H9 (cell line): ENCODE measurements around the gene LRMDA. TPM values are rescaled to one million over a fixed set of nuclear protein-coding genes. Genes with fewer than 3 reads are reported as not detected.
A peak's percentile ranks its signal among the peaks of the same experiment; 100 is the strongest.

ENCODE experiments used
- DNase-seq: peaks from one replicate; pipeline ENCODE4 v3.0.0-alpha.2; 2017
- H2AFZ ChIP-seq: one replicate; pipeline ENCODE4 v1.6.1; 2013; ENCODE audit warnings: mild to moderate bottlenecking, low read length, control low read depth, moderate library complexity
- H2AK5ac ChIP-seq: 2 replicates; pipeline ENCODE4 v1.6.1; 2013; ENCODE audit warnings: low read length, control low read depth, mixed read lengths; ENCODE audit not compliant: insufficient read length
- H2BK120ac ChIP-seq: one replicate; pipeline ENCODE4 v1.6.1; 2013; ENCODE audit warnings: low read depth, mild to moderate bottlenecking, low read length, control low read depth, inconsistent platforms; ENCODE audit not compliant: poor library complexity, severe bottlenecking
- H2BK12ac ChIP-seq: 2 replicates; pipeline ENCODE4 v1.6.1; 2013; ENCODE audit warnings: low read length, control low read depth, mixed read lengths, low read depth; ENCODE audit not compliant: insufficient read length
- H2BK15ac ChIP-seq: 2 replicates; pipeline ENCODE4 v1.6.1; 2013; ENCODE audit warnings: low read depth, low read length, control low read depth
- H2BK20ac ChIP-seq: one replicate; pipeline ENCODE4 v1.6.1; 2013; ENCODE audit warnings: low read depth, mild to moderate bottlenecking, low read length, control low read depth, inconsistent platforms; ENCODE audit not compliant: poor library complexity, severe bottlenecking
- H2BK5ac ChIP-seq: 2 replicates; pipeline ENCODE4 v1.6.1; 2013; ENCODE audit warnings: low read length, control low read depth, mixed read lengths; ENCODE audit not compliant: insufficient read length
- H3K14ac ChIP-seq: 2 replicates; pipeline ENCODE4 v1.6.1; 2013; ENCODE audit warnings: low read length, control low read depth; ENCODE audit not compliant: insufficient read depth
- H3K18ac ChIP-seq: 2 replicates; pipeline ENCODE4 v1.6.1; 2013; ENCODE audit warnings: low read depth, mild to moderate bottlenecking, mixed read lengths, low read length, control low read depth; ENCODE audit not compliant: insufficient read length
- H3K23ac ChIP-seq: 2 replicates; pipeline ENCODE4 v1.6.1; 2013; ENCODE audit warnings: low read length, control low read depth, mixed read lengths, low read depth; ENCODE audit not compliant: insufficient read length
- H3K23me2 ChIP-seq: 2 replicates; pipeline ENCODE4 v1.6.1; 2013; ENCODE audit warnings: low read depth, mild to moderate bottlenecking, mixed read lengths, low read length, control low read depth; ENCODE audit not compliant: insufficient read length, poor library complexity, severe bottlenecking
- H3K27ac ChIP-seq: 2 replicates; pipeline ENCODE4 v1.5.1; 2013; ENCODE audit warnings: low read length, control low read depth, mixed read lengths, low read depth; ENCODE audit not compliant: insufficient read length
- H3K27me3 ChIP-seq: 2 replicates; pipeline ENCODE4 v1.6.1; 2013; ENCODE audit warnings: low read length, control low read depth, inconsistent platforms; ENCODE audit not compliant: insufficient read depth
- H3K4ac ChIP-seq: 2 replicates; pipeline ENCODE4 v1.6.1; 2013; ENCODE audit warnings: low read depth, mild to moderate bottlenecking, control low read depth, inconsistent platforms, low read length, moderate library complexity
- H3K4me1 ChIP-seq: 2 replicates; pipeline ENCODE4 v1.6.1; 2013; ENCODE audit warnings: low read length, control low read depth, inconsistent platforms; ENCODE audit not compliant: insufficient read depth
- H3K4me2 ChIP-seq: 2 replicates; pipeline ENCODE4 v1.6.1; 2013; ENCODE audit warnings: low read length, control low read depth, mixed read lengths; ENCODE audit not compliant: insufficient read length, insufficient read depth
- H3K56ac ChIP-seq: 2 replicates; pipeline ENCODE4 v1.6.1; 2013; ENCODE audit warnings: low read depth, mild to moderate bottlenecking, mixed read lengths, low read length, control low read depth; ENCODE audit not compliant: insufficient read length
- H3K79me1 ChIP-seq: 2 replicates; pipeline ENCODE4 v1.6.1; 2013; ENCODE audit warnings: low read depth, mild to moderate bottlenecking, moderate library complexity, low read length, control low read depth, inconsistent platforms; ENCODE audit not compliant: insufficient read depth, poor library complexity, severe bottlenecking
- H3K79me2 ChIP-seq: 2 replicates; pipeline ENCODE4 v1.6.1; 2013; ENCODE audit warnings: low read length, control low read depth, inconsistent platforms; ENCODE audit not compliant: insufficient read depth
- H3K9ac ChIP-seq: 2 replicates; pipeline ENCODE4 v1.6.1; 2013; ENCODE audit warnings: low read length, control low read depth, mixed read lengths; ENCODE audit not compliant: insufficient read length; ENCODE audit errors: extremely low read depth
- H3K9me3 ChIP-seq: one replicate; pipeline ENCODE4 v1.6.1; 2013; ENCODE audit warnings: low read depth, low read length, inconsistent platforms; ENCODE audit not compliant: control insufficient read depth
- H3T11ph ChIP-seq: one replicate; pipeline ENCODE4 v1.6.1; 2013; ENCODE audit warnings: mild to moderate bottlenecking, low read length, control low read depth, inconsistent platforms
- H4K20me1 ChIP-seq: one replicate; pipeline ENCODE4 v1.6.1; 2013; ENCODE audit not compliant: control insufficient read depth, insufficient read length, insufficient read depth
- H4K5ac ChIP-seq: 2 replicates; pipeline ENCODE4 v1.6.1; 2013; ENCODE audit warnings: low read depth, mild to moderate bottlenecking, mixed read lengths, low read length, control low read depth; ENCODE audit not compliant: insufficient read length
- H4K8ac ChIP-seq: replicated peaks from 2 replicates; pipeline ENCODE4 v1.6.1; 2013; ENCODE audit warnings: low read length, control low read depth, mixed read lengths, low read depth; ENCODE audit not compliant: insufficient read length
- H4K91ac ChIP-seq: 2 replicates; pipeline ENCODE4 v1.6.1; 2013; ENCODE audit warnings: low read depth, mild to moderate bottlenecking, moderate library complexity, mixed read lengths, low read length, control low read depth; ENCODE audit not compliant: insufficient read length
- H3K27ac Mint-ChIP-seq, 3 experiments: 2 replicates in 2 of 3; 3 replicates in 1 of 3; pipeline ENCODE4 v1.8.0; 2020 to 2021; ENCODE audit warnings: mixed read lengths in 3 of 3, mild to moderate bottlenecking in 1 of 3, moderate library complexity in 1 of 3
- H3K27me3 Mint-ChIP-seq: 2 replicates; pipeline ENCODE4 v1.8.0; 2021; ENCODE audit warnings: low read depth, mild to moderate bottlenecking, moderate library complexity, mixed read lengths
- H3K36me3 Mint-ChIP-seq, 3 experiments: 2 replicates in 2 of 3; 3 replicates in 1 of 3; pipeline ENCODE4 v1.8.0; 2020 to 2021; ENCODE audit warnings: low read depth in 3 of 3, mixed read lengths in 3 of 3; ENCODE audit not compliant: insufficient read depth in 1 of 3
- H3K4me1 Mint-ChIP-seq, 2 experiments: 2 replicates each; pipeline ENCODE4 v1.8.0; 2020; ENCODE audit warnings: mixed read lengths in 2 of 2
- H3K4me3 Mint-ChIP-seq, 2 experiments: 2 replicates in 1 of 2; 3 replicates in 1 of 2; pipeline ENCODE4 v1.8.0; 2020 to 2021; ENCODE audit warnings: mild to moderate bottlenecking in 2 of 2, mixed read lengths in 2 of 2, moderate library complexity in 1 of 2
- H3K9me3 Mint-ChIP-seq, 2 experiments: 2 replicates in 1 of 2; 3 replicates in 1 of 2; pipeline ENCODE4 v1.8.0; 2020; ENCODE audit warnings: mild to moderate bottlenecking in 2 of 2, mixed read lengths in 2 of 2, moderate library complexity in 1 of 2
- CTCF ChIP-seq: fragments of 200-600 bp; sonication (generic); conservative IDR thresholded peaks from 3 replicates; pipeline ENCODE4 v1.8.0; 2021; ENCODE audit warnings: antibody characterized with exemption, mild to moderate bottlenecking
- WGBS: extraction: QIAGEN DNeasy Blood & Tissue Kit; methylation state at CpG from one replicate; pipeline ENCODE4 v1.1.7; 2013; ENCODE audit warnings: missing lambda C conversion rate, low lambda C conversion rate, mixed read lengths; ENCODE audit not compliant: insufficient read length; ENCODE audit errors: extremely low coverage; 5-methylcytosine and 5-hydroxymethylcytosine counted together
- total RNA-seq: library from RNA; stranded (reverse); gene quantifications from 2 replicates; pipeline ENCODE4 v1.2.1, GENCODE V29; 2021

Gene LRMDA
- total RNA-seq, 1 experiment from 2014 or later: 1.8 TPM

GRCh38 chr10:75407713-75408508, 23.5 kb upstream of the LRMDA start:
- Histone ChIP-seq H2BK120ac (no peak overlapping the region), H4K91ac (no peak overlapping the region), H3K14ac (no peak overlapping the region), H4K5ac (no peak overlapping the region), H3K4ac (no peak overlapping the region), H3T11ph (no peak overlapping the region), H2BK12ac (no peak overlapping the region), H3K4me1 (no peaks in the 10 kb centered on the region), H3K9me3 (no peaks in the 10 kb centered on the region), H3K79me1 (no peaks in the 10 kb centered on the region), H2AK5ac (no peak overlapping the region), H3K9ac (no peak overlapping the region), H2BK15ac (no peak overlapping the region), H4K20me1 (peaks cover 3% of the 10 kb centered on the region), H2AFZ (no peak overlapping the region), H3K56ac (no peak overlapping the region), H3K27me3 (peaks cover 87% of the 10 kb centered on the region), H2BK5ac (no peak overlapping the region), H3K79me2 (no peaks in the 10 kb centered on the region), H3K4me2 (peak overlapping the region; percentile 42), H2BK20ac (no peak overlapping the region), H3K23ac (no peak overlapping the region), H3K23me2 (peaks cover 28% of the 10 kb centered on the region), H3K27ac (no peak overlapping the region), H3K18ac (no peak overlapping the region), H4K8ac (no peak overlapping the region)
- DNase-seq: peak; percentile 56
- WGBS: no CpG with 5 or more reads among the region's 68 CpGs
- Mint-ChIP-seq H3K9me3 (peaks cover 0 to 2% of the 10 kb centered on the region in 2 experiments; a peak in 3 of 5 replicates), H3K27me3 (peaks cover 98% of the 10 kb centered on the region), H3K27ac (no peak overlapping the region), H3K4me3 (peak overlapping the region; percentile 32 to 83), H3K4me1 (peaks cover 33 to 45% of the 10 kb centered on the region in 2 experiments), H3K36me3 (no peaks in the 10 kb centered on the region; a peak in 1 of 7 replicates)
- no peak for TF ChIP-seq CTCF
